ENCODE data around the gene REG3G.
"Not testable (repeated sequence)": the region's sequence is repeated elsewhere in the genome, so short reads cannot be mapped to it uniquely, and the experiment has no call there.

Gene REG3G

DNA sequence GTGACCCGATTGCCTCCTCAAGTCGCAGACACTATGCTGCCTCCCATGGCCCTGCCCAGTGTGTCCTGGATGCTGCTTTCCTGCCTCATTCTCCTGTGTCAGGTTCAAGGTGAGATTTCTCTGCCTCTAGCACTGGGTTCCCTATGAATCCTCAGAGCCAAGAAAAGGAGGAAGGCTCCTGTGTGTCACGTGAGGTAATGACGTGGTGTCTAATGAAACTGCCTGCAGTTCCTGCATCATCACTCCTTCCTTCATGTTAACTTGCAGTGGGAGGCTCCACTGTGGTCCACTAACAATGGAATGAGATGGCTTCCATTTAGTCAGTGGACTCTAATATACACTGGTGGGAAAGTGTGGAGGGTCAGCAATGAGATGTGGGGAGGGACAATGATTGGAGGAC lies 559 bp downstream of the REG3G start:
- no peak for DNase-seq

DNA sequence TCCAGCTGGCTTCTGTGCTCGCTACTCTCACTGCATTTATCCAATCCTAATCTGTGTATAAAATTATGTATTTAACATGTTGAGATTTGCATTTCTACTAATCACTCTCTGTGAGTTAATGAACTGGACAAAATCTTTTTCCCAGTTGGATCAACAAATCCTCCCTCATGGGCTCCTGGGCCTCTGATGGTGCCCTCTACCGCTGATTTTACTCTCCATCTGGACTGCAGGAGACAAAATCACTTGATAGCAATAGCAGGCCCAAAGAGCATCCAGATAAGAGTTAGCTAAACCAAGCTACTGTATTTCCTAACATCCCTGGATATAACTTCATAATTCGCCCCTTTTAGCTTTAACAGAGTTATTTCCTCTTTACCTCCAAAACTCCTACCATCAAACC lies 14.4 kb downstream of the REG3G start:
- DNase-seq: no peak

DNA sequence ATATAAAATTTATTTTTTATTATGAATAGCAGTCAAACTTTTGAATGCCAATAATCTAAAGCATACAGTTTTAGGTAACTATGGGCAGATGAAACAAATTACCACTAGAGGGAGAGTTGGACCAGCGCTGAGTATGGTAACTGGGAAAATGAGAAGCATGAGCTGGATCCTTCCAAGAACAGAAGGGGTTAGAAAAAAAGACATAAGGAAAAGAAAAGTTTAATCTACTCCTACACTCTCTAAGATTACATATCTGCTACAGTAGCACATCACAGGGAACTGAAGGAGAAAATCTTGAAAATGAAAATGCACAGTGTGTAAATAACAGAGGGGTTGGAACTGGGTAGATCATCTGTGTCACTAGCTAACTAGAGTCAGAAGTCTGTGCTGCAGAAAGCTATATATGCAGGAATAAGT lies 15.5 kb downstream of the REG3G start:
- DNase-seq: no peak

DNA sequence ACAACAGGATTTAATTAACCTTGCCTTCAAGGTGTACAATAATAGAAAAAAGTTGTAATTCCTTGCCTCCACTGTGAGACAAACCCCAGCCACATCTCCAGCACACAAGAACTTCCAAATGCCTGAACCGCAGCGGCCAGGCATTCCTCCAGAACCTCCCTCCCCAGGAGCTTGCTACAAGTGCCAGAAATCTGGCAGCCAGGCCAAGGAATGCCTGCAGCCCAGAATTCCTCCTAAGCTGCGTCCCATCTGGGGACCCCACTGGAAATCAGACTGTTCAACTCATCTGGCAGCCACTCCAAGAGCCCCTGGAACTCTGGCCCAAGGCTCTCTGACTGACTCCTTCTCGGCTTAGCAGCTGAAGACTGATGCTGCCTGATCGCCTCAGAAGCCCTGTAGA lies 28.0 kb downstream of the REG3G start:
- not testable (repeated sequence) for DNase-seq

DNA sequence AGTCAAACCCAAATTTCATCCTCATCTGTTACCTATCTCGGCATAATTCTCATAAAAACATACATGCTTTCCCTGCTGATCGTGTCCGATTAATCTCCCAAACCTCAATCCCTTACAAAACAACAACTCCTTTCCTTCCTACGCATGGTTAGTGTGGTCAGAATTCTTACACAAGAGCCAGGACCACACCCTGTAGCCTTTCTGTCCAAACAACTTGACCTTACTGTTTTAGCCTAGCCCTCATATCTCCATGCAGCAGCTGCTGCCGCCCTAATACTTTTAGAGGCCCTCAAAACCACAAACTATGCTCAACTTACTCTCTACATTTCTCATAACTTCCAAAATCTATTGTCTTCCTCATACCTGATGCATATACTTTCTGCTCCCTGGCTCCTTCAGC lies 29.3 kb downstream of the REG3G start:
- DNase-seq: not testable (repeated sequence)

DNA sequence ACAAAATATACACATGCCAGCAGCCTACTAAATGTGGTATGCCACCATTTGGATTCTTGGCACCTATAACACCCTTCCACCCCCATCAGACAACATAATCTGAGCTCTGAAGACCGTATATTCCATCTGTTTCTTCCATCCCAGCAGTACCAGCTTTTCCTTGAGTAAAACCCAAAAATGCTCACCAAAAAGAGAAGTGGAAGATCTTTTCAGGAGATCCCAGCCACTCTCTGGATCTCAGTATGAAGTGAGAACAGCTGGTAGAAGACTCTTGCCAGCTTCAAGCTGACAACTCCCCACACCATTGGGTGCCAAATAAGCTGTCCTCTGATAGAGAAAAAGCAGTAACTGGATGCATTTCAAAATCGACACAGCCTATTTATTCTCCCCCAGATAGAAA lies 39.7 kb downstream of the REG3G start:
- DNase-seq: no peak

DNA sequence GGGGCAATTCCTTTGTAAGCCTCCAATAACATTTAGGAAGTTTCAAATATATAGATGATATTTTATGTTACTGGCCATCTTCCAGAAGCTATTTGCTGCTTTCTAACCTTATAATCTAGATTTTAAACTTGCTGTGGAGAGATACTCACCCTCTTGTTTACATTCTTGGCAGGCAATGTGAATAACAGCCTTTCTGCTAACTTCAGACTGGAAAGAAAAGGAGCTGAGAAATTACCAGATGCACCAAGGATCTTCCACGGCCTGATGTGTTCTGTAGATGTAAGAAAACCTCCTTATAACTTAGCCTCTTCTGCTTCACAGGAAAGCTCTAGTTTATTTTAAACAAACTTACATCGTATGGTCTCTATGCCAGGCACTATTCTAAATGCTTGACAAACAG lies 45.6 kb downstream of the REG3G start:
- DNase-seq: no peak

Measured in DMS 273 treated with DMSO at 0.1 percent for 48 hours (cell line).